PFSK-1 (cell line): ENCODE data around the gene MRPL58.

Experiments
- POLR2AphosphoS5 ChIP-seq: IDR thresholded peaks from 2 replicates; pipeline ENCODE4 v1.6.1; 2012; ENCODE audit warnings: low read depth, mild to moderate bottlenecking, control low read depth, low read length, moderate library complexity
- REST ChIP-seq, 2 experiments: IDR thresholded peaks; 2 replicates each; pipeline versions ENCODE4 v1.6.1 to v1.8.0; 2011 to 2012; ENCODE audit warnings: low read depth in 2 of 2, low read length in 2 of 2, control low read depth in 1 of 2, inconsistent platforms in 1 of 2, mild to moderate bottlenecking in 1 of 2, moderate library complexity in 1 of 2; ENCODE audit not compliant: insufficient read depth in 1 of 2
- SIN3A ChIP-seq: IDR thresholded peaks from 2 replicates; pipeline ENCODE4 v1.6.1; 2012; ENCODE audit warnings: mild to moderate bottlenecking, low read length, moderate library complexity, borderline replicate concordance; ENCODE audit not compliant: insufficient read depth
- TAF1 ChIP-seq: IDR thresholded peaks from 2 replicates; pipeline ENCODE4 v1.6.1; 2012; ENCODE audit warnings: low read length, control low read depth, borderline replicate concordance; ENCODE audit not compliant: insufficient read depth

DNA sequence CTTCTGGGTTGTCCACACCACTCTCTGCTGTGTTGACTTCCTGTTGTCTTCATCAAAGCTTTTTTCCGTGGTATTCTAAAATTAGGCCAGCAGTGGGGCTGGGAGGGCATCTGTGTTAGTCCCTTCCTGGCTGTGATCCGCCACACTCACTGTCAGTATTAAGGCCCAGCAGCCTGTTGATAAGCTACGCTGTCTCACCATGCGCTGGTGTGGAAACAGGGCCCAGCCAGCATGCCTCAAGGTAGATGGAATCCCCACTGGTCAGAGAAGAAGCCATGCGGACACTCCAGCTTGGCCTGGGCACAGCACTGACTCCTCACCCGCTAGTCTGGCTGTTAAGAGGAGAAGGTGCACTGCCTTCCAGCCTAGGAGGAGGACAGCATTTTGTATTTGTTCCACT is 13.7 kb upstream of the MRPL58 start:
- TF ChIP-seq TAF1 (no peak), REST (IDR thresholded peaks at IDR 0.05; ENCODE audit: insufficient read depth in 1 of 2, low read depth in 2 of 2, low read length in 2 of 2) (no peak), POLR2AphosphoS5 (no peak), SIN3A (no peak)
